Stimulated activated CD4-positive, alpha-beta T cell treated with anti-CD3 and anti-CD28 coated beads, Interleukin-4, amount 100 ng/mL, for 48 hours (primary cell): ENCODE data around the gene PARD3B.

Experiments used
- DNase-seq, 2 donors: peaks; one replicate each; pipeline ENCODE4 v3.0.0-alpha.2; 2020; ENCODE audit warnings: low read depth in 2 of 2

The PARD3B gene

DNA sequence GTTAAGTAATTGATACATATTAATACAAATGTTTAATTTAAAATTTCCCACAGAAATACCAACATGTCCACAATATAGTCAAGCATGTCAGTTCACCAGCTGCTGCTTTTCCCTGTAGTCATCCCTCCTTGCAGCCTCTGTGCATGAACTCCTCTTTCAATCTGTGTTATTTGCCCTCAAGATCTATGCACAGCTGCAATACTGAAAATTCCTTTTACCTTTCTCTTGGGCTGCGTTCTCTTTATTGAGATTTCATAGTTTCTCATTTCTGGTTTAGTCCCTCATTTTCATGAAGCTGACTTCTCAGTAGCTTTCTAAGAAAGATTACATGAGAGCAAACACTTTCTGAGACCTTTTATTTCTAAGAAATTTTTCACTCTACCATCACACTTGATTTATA, 464.9 kb downstream of the PARD3B start:
- DNase-seq, result no peak

DNA sequence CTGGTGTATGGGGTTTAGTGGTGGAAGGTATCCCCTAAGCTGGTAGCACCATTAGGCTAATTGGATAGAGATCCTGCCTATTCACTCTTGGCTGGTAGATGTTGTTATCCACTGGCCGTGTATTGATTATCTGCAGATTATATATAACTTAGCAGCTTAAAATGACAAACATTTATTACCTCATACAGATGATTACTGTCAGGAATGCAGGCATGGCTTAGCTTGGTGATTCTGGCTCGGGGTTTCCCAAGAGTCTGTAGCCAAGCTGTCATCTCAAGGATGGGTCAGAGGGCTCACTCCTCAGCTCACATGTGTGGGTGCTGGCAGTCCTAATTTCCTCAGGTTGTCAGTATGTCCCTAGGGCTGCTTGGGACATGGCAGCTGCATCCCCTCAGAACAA, 465.8 kb downstream of the PARD3B start:
- DNase-seq, result no peak

DNA sequence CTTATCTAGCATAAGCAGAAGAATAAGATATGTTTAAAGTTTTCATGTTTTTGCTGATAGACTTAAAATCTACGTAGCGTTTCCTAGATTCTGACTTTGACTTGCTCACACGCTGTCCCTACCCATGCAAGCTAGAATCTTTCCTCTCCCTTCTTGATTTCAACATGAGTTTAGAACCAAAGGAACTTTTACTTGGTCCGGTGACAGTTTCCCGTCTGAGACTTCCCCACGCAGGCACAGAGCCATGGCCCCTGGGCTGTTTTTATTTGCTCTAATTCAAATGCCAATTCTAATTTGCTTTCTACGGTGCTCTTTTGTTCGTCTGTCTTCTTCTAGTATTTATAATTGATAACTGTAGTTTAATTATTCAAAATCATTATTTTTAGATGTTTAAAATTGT, 467.7 kb downstream of the PARD3B start:
- no peak for DNase-seq

DNA sequence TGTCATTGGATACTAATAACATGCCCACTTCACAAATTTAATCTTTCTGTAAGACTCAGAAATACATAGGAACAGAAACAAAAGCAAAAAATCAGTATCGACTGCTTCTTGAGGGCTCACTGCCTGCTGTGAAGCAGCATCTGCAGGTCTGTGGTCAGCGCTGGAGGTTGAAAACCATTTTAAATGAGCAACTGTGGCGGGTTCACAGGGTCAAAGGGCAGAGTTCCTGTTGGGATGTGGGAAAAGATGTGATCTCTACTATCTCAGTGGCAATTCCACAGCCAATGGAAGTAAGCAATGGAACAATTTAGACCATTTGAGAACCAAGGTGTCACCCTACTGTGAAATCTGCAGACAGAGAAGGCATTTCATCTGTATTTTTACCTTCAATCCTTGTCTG, 468.3 kb downstream of the PARD3B start:
- no peak for DNase-seq

DNA sequence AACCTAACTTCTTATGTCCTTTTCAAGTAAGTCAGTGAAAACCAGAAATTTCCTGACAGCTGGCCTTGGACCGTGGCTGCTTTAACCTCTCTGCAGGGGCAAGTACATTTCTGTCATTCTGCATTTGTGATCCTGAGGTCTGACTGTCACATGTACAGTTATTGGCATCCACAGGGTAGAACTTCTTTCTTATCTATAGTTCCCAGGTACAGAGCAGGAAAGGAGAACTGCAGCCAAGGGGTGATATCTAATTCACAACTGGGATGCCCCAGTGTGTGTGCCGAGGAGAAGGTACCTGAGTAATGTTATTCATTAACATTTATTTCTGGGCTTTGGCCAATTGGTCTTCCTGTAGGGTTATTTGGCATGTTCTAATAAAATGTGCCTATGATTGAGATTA, 468.9 kb downstream of the PARD3B start:
- DNase-seq, result no peak

DNA sequence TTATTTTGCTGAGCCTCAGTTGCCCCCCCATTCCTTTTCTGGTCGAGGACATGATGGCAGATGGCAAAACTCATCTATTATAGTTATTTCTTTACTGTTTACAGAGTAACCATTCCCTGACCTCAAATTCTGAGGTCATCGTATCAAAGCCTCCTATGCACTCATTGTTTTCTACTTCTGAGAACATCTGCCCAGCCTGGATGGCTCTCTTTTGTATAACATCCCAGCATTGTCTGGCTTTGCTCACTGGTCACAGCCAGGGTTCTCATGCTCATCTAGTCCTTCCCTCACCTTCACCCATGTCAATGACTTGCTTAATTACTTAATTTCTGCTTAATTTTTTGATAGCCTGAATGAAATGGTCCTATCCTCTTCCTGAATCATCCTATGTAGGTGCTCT, 472.1 kb downstream of the PARD3B start:
- DNase-seq, result no peak

DNA sequence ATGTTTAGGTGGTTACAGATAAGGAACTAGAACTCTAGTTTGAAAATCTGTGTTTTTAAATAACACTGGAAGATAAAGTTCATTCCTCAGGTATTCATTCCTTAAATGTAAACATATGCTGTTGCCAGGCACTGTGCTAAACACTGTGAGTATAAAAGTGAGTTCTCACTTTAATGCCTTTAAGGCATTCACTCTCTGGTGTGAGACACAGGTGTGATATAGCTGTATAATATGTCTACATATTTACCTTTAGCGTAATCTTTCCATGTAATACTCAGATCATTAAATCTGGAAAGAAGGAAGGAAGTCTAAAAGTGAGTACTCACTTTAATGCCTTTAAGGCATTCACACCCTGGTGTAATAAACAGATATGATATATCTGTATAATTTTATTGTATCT, 472.6 kb downstream of the PARD3B start:
- DNase-seq, result no peak

DNA sequence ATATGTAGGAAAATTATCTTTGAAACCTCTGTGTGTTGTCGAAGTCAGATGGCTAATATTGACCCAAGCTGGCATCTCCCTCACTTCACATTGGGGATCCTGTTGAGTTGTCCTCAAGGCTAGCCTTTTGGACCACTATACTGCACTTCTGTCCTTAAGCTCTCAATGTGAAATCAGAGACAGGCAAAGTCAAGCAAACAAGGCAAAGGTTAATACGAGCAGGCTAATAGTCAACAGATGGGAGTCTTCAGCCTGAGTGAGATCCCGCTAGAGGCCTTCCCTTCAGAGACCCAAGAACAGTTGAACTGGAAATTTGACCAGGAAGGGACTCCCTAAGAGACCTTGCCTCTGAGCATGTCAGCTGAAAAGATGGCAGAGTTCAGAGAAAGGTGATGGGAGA, 475.4 kb downstream of the PARD3B start:
- DNase-seq, result no peak

DNA sequence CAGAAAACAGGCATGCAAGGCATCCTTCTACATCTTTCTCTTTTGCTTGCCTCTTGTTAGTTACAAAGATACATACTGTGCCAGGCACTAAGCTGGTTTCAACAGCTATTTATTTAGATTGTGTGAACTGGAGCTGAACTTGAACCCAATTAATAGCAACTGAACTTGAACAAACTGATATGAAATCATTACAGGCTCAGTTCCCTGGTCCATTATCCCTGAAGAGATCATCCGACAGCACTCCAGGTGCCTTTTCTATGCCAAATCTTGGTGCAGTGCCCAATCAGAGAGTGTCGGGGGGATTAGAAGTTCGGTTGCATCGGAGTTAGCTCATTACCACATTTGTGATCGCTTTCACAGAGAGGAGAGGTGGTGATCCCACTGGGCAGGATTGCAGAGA, 477.6 kb downstream of the PARD3B start:
- no peak for DNase-seq

DNA sequence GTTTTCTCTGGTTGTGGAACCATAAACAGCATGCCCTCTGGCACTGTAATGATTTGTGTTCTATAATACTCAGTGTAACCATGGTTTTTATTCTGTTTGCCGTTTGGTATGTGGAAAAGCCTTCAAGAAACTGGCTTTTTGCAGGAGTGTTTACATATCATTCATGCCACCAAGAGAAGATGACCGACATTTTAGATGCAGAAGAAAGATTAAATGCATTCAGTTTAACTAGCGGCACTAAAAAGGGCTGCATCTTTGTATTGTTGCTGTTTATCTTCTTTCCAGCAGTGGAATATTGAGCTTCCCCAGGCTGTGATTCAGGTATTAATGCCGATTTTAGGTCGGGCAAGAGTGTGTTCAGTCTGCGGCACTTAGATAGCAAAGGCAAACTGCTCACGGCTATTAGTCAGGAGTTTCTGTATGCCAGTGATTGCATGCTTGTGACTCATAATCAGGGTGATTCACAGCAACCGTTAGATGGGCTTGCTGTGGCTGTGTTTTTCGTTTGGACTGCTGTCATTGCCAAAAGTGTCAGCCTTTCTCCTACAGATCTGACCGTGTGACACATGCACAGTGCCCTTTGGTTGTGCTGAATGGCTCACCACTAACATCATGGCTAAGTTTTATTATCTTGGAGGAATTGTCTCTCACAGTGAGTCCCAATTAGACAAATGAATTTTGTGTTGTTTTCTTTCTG, 479.7 kb downstream of the PARD3B start:
- peak; percentile 9 to 31 for DNase-seq

DNA sequence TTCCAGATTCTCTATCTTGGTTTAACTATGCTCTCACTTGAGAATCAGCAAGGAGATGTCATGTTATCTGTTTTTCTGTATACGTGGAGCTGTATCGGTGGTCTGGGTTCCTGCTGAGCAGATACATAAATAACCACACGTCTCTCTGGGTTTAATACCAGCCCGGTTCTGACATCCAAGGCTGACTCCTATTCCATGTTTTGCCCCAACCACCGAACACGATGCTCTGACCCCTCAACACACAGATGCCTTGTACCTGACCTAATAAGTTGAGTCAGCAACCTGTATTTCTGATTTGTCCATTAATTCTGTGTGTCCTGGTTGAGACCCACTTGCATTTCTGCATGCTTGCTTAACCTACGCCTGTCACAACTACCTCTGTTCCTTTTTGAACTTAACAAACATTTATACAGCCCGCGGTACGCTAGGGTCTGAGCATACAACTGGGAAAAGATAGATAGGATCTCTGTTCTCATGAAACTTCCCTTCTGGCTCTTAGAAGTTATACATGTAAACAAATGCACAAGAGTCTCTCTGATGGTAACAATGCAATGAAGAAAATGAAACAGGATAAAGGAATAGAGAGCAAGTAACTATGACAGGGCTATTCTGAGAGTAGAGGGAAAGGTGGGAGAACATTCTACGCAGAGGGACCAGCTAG, 480.4 kb downstream of the PARD3B start:
- no peak for DNase-seq

DNA sequence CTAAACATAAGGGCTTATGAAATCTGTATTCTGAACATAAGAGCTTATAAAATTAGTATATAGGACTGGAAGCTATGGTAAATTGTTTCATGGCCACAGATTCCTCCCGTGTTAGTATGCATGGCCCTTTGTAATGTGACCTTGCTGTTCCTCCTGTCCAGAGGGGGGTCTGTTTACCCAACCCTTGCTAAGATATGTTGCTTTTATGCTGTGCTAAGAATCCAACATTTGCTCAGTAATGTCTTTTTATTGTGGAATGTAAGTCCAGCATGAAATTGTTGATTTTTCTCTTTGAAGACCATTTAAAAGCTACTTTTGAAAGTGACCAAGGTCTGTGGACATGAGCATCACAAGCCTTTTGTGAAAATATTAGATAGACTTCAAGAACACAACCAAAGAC, 485.4 kb downstream of the PARD3B start:
- DNase-seq, result no peak

DNA sequence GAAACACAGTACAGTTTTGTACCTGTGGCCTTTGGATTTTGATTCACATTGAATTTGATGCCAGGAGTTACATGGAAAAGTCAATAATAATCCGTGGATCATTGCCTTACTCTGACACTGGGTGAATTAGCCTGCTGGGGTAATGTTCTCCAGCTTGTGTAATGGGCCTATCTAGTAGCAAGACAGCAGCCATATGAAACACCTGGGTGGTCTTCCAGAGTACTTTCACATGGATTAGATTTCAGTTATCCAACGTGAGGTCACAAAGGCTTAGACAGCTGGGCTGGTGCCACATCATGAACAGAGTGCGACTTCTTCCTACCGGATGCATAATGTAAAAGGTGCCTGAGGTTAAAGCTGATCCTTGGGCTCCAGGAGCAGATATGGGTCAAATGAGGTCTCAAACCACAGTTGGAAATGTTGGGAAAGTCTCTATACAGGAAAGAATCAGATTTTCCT, 486.8 kb downstream of the PARD3B start:
- DNase-seq, result no peak

DNA sequence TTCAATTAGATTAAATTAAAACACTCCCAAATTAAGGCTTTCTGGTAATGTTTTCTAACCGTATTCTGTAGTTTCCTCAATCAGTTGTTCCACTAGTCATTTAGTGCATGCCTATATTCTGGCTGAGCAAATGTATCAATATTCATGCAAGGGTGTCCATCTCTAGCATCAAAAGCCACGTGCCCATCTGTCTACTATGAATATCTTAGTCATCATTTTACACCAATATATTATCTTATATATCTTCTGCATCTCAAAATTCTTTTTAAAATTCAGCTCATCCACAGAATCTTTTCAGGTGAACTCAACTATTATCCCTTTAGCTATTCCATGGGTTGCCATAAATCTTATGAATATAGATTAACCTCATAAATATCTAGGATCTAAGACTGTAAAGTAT, 488.2 kb downstream of the PARD3B start:
- no peak for DNase-seq

DNA sequence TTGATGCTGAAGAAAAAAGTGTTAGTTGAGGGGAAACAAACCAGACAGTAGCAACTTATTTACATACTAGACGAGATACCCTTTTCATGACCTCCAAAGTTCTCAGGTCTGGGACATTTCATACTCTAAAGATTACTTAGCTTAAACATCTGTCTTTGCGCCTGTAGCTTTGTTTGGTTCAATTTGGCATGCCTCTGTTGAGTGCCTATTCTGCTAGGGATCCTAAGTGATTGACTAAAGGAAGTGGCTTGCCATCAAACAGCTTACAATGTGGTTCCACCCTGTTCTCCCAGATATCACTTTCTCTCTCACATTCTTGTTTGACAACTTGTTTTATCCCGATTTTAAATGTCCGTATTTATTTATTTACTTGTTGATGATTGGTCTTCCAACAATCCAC, 488.8 kb downstream of the PARD3B start:
- DNase-seq, result no peak

DNA sequence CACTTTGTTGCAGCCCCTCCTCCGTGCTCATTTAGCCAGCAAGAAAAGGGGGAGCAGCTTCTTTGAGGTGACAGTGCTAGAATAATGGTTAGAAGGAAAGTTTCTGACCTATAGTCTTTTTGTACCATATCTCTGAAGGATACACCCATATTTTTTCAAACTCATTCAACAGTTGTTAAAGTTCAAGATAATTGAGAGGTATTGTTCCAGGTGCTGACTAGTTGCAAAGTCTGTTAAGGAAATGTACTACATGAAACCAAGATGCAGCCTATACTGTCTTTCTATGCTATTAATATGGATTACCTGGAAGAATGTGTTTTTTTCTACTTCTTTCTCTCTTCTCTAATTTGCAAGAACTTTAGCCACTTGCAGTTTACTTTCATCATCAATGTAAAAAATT, 495.0 kb downstream of the PARD3B start:
- no peak for DNase-seq

DNA sequence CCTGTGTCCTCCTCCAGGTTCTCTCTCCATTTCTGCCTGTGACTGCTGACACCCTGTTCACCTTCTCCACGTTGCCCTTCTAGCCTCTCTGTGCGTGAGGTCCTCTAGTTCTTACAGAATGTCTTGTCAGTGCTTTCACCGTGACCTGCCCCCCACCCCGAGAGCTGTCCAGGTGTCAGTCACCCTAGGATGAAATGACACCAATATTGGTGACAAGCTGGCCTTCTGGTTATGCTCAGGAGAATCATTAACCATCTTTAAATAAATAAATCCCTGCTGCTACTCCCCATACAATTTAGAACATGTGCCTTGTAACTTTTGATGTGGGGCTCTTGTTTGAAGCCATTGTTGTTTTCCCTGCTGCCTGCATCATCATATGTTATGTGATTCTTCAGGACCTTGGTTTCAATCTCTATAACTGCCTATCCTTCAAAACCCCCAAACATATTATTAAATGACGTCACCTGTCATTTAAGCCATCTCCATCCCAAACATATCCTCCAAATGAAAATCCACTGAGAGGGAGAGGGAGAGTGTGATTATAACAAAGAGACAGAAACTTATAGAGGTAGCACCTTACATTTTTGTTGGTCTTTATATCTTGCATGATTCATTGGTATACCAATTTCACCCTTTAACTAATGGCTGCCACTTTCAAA, 496.3 kb downstream of the PARD3B start:
- DNase-seq, result no peak

DNA sequence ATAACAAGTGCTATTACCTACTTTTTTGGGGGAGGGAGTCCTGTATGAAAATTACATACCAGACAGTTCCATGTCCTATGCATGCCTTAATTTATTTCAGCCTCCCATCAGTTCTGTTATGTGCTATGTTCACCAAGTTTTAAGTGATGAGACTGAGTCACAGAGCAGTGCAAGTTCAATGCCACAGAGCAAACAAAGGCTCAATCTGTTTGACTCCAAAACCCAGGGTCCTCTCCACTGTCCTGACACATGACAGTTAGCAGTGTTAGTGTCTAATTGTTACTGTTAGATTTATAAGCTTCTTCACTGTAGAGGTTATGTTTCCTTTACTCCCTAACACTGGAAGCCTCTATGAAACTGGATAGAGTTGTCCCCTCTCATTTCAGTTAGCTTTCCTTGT, 498.0 kb downstream of the PARD3B start:
- no peak for DNase-seq

DNA sequence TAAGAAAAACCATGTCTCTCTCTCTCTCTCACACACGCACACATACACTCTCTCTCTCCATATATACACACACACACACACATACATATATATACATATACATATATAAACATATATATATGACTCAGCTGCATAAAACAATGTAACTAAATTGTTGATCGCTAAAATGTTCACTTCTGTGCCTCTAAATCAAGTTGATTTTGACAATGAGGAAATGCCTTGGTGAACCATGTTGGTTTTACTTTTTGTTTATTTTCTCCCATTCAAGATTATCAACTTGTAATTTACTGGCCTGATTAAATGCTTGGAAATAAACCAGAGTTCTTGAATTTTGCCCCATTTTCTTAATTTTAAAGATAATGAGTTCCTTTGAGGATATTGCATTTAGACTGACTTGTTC, 500.4 kb downstream of the PARD3B start:
- DNase-seq, result no peak

DNA sequence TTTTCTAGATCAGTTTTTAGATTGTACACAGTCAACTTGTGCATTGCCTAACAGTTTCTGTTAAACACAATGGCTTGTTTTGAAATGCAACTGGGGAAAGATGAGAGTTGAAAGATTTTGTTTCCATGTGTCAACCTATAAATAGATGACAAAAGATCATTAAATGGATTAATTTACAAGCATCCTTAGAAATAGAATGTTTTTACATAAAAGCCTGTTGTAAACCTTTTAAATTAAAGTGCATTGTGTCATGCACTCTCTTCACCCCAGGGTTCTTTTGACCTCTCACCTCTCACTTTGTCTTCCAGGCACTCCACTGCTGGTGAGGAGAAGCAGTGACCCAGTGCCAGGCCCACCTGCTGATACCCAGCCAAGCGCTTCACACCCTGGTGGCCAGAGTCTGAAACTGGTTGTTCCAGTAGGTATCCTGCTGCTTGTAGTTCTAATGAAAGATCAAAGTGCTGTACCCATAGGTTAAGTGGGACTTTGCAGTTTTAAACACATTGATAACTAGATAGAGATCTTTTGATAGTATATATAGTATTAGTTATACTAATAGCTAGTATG, 502.1 kb downstream of the PARD3B start:
- no peak for DNase-seq

DNA sequence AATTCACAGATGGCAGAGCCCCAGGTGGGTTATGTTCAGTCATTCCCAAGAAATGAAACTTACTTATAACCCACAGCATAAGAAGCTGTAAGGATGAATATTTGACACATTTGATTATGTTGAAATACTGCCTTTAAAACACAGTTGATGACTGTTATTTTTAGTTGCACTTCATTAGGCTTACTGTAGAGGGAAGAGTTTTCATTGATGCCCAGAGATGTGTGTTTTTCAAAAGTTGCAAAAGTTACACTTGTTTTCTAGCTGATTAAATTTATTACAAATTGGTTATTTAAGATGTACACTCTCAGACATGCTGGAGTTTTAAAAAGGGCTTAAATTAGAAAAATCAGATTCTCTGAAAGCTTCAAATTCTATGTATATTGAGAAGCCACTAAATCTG, 506.1 kb downstream of the PARD3B start:
- DNase-seq, result no peak

DNA sequence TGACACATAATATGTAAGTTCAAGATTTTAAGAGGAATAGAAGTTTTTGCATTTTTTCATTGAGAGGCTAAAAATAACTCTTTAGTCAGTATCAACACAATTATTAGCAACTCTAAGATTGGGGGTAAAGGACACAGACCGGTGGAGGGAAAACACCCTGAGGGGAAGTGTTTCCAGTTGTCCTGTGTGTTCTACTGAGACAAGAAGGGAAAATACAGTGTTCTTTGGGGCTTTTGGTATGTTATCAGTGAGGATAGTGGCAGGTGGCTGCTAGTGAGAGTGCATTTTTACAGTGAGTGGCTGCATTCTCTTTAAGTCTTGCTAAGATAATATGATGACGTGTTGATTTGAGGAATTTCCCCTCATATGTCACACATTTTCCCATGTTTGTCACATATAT, 507.5 kb downstream of the PARD3B start:
- no peak for DNase-seq

DNA sequence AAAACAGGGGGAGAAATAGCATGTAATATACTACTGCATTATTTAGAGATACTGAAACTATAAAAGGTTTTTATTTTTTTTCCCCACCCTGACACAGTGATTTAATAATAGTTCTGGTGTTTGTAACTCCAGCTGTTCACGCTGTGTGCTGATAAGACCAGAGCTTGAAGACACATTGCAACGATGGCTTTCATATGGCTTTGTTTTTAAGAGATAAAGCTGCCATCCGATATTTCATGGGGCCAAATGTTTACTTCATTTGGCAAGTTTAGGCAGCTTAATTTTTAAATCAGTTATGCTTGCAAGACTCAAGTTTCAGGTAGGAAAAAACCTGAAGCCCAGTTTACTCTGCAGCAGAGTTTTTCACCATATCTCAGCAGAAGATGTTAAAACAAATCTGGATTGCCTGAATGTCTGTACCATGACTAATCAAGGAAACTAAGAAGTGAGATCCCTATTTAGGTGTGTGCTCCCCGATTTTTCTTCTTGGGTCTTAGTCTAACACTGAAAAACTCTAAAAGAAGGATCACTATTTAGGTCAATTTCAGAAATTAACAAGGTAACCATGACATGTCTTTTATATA, 508.6 kb downstream of the PARD3B start:
- no peak for DNase-seq
